OCI-LY7 (cell line): ENCODE data around the gene OAS3. TPM values are rescaled to one million over a fixed set of nuclear protein-coding genes. Genes with fewer than 3 reads are reported as not detected.

Source experiments
- BruUV-seq: library from RNA; stranded (reverse); fragments of 400-500 nt; replicated peaks from 2 replicates; lab custom pipeline; 2021; lab: Mats Ljungman, UMichigan
- CTCF ChIA-PET: fragments of 300-600 bp; sonication (Branson Sonifier 250); formaldehyde crosslinking; loops from one replicate; lab custom pipeline; 2022; ENCODE audit warnings: antibody characterized with exemption; ENCODE audit not compliant: unreplicated experiment; lab: Charles Lee
- POLR2A ChIA-PET: fragments of 300-600 bp; sonication (Branson Sonifier 250); formaldehyde crosslinking; loops from one replicate; lab custom pipeline; 2022; ENCODE audit warnings: antibody characterized with exemption; lab: Charles Lee
- DNase-seq: peaks from one replicate; pipeline ENCODE4 v3.0.0-alpha.2; 2015; ENCODE audit warnings: low spot score
- H2AFZ ChIP-seq: fragments of 200-600 bp; sonication (generic), shearing (Covaris generic); 2 replicates; pipeline ENCODE4 v1.6.1; 2014; ENCODE audit warnings: mild to moderate bottlenecking, antibody characterized with exemption, low read length, moderate library complexity
- H3K27ac ChIP-seq: fragments of 200-600 bp; sonication (generic); 2 replicates; pipeline ENCODE4 v1.5.1; 2014; ENCODE audit warnings: mixed run types, low read depth, mild to moderate bottlenecking, moderate library complexity, low read length, inconsistent platforms; ENCODE audit not compliant: poor library complexity, severe bottlenecking
- H3K36me3 ChIP-seq: fragments of 200-600 bp; sonication (generic); 2 replicates; pipeline ENCODE4 v1.6.1; 2014; ENCODE audit warnings: mild to moderate bottlenecking, antibody characterized with exemption, low read length, moderate library complexity, mixed read lengths; ENCODE audit not compliant: insufficient read depth
- H3K4me1 ChIP-seq: fragments of 200-600 bp; sonication (generic); 2 replicates; pipeline ENCODE4 v1.5.1; 2014; ENCODE audit warnings: mild to moderate bottlenecking, low read length; ENCODE audit not compliant: insufficient read depth, poor library complexity, severe bottlenecking
- H3K4me2 ChIP-seq: fragments of 200-600 bp; sonication (generic); 2 replicates; pipeline ENCODE4 v1.6.1; 2014; ENCODE audit warnings: mild to moderate bottlenecking, low read length
- H3K4me3 ChIP-seq: fragments of 200-600 bp; sonication (generic); 2 replicates; pipeline ENCODE4 v1.5.1; 2014; ENCODE audit warnings: mild to moderate bottlenecking, low read depth, low read length; ENCODE audit not compliant: poor library complexity, severe bottlenecking
- H3K79me2 ChIP-seq: fragments of 200-600 bp; sonication (generic); 2 replicates; pipeline ENCODE4 v1.6.1; 2016; ENCODE audit warnings: low read depth, mild to moderate bottlenecking, low read length, moderate library complexity, mixed read lengths; ENCODE audit not compliant: insufficient read depth
- H3K9me2 ChIP-seq: fragments of 200-600 bp; sonication (generic); 2 replicates; pipeline ENCODE4 v1.6.1; 2016; ENCODE audit warnings: mild to moderate bottlenecking, low read length, mixed read lengths; ENCODE audit not compliant: insufficient read depth
- H3K9me3 ChIP-seq: fragments of 200-600 bp; sonication (generic); 2 replicates; pipeline ENCODE4 v1.6.1; 2014; ENCODE audit warnings: mild to moderate bottlenecking, mixed run types, low read length, mixed read lengths
- H4K20me1 ChIP-seq: fragments of 200-600 bp; sonication (generic); 2 replicates; pipeline ENCODE4 v1.6.1; 2014; ENCODE audit warnings: mild to moderate bottlenecking, antibody characterized with exemption, low read length, moderate library complexity, mixed read lengths; ENCODE audit not compliant: insufficient read depth
- EZH2phosphoT487 ChIP-seq: fragments of 200-600 bp; sonication (generic); IDR thresholded peaks from 2 replicates; pipeline ENCODE4 v1.6.1; 2018; ENCODE audit warnings: low read depth, borderline replicate concordance, mild to moderate bottlenecking, mixed run types, antibody characterized with exemption, low read length, moderate library complexity, mixed read lengths
- intact Hi-C: fragments of 100-400 bp; cut with micrococcal nuclease; formaldehyde crosslinking; loops from one replicate; pipeline ENCODE4 v1.10.0; 2022; ENCODE audit not compliant: unreplicated experiment
- total RNA-seq, 2 experiments: library from RNA; depleted of rRNA in 1 of 2; stranded (reverse); fragments of >200 nt in 1 of 2; shearing (Covaris generic) in 1 of 2; gene quantifications; 2 replicates each; pipeline ENCODE4 v1.2.3, GENCODE V29; 2014 to 2022
- TF ChIP-seq, protein P1 (sequence below): fragments of 200-600 bp; sonication (generic); conservative IDR thresholded peaks from 2 replicates; pipeline ENCODE4 v1.5.1; 2014; ENCODE audit warnings: mild to moderate bottlenecking, antibody characterized with exemption, low read length, moderate library complexity, mixed read lengths

Gene OAS3
- total RNA-seq, 2 experiments from 2014 or later, result 0.79 to 9.2 TPM

DNA sequence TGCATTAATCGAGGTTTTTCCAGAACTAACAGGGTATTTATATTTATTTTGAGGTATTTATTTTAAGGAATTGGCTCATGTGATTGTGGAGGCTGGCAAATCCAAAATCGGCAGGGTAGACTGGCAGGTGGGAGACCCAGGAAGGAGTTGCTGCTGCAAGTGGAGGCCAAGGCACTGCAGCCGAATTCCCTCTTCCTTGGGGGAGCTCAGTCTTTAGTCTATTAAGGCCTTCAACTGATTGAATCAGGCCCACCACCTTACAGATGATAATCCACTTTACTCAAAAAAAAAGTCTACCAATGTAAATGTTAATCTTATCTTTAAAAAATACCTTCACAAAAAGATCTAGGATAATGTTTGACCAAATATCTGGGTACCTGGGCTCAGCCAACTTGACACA is 38.9 kb downstream of the OAS3 start:
- no peak for TF ChIP-seq EZH2phosphoT487
- TF ChIP-seq, protein P1, sequence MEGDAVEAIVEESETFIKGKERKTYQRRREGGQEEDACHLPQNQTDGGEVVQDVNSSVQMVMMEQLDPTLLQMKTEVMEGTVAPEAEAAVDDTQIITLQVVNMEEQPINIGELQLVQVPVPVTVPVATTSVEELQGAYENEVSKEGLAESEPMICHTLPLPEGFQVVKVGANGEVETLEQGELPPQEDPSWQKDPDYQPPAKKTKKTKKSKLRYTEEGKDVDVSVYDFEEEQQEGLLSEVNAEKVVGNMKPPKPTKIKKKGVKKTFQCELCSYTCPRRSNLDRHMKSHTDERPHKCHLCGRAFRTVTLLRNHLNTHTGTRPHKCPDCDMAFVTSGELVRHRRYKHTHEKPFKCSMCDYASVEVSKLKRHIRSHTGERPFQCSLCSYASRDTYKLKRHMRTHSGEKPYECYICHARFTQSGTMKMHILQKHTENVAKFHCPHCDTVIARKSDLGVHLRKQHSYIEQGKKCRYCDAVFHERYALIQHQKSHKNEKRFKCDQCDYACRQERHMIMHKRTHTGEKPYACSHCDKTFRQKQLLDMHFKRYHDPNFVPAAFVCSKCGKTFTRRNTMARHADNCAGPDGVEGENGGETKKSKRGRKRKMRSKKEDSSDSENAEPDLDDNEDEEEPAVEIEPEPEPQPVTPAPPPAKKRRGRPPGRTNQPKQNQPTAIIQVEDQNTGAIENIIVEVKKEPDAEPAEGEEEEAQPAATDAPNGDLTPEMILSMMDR, result no peak
- BruUV-seq, result no TSS peak
- H3K4me3 ChIP-seq, result no peak overlapping the region

DNA sequence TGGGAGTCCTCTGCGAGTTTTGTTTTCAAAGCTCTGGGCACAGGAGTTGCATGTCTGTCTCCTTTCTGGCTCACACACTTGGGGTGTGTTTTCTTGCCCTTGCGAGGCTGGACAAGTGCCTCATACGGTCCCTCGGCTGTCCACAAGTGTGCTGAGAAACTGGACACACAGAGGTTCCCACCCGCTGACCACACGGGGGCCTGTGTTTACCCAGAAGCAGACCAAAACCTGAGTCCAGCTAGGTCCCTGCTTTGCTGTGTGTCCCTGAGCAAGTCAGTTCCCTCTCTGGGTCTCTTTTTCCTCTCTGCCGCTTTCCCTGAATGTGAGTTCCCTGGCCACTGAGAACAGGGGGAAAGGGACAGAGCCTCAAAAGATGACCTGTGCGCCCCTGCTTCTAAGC is 39.4 kb downstream of the OAS3 start:
- BruUV-seq, result no TSS peak
- TF ChIP-seq EZH2phosphoT487, result no peak
- TF ChIP-seq, protein P1, result no peak
- H3K79me2 ChIP-seq, result peaks cover 42% of the 10 kb centered on the region
- no peak for DNase-seq
- H3K9me3 ChIP-seq, result peaks cover 19% of the 10 kb centered on the region
- H3K9me2 ChIP-seq, result no peaks in the 10 kb centered on the region
- intact Hi-C loops, result loop anchor here (1.0 to 5.0 kb wide), 3 partner anchors 37 to 195 kb away; no protein-coding TSS in a partner anchor
- peaks cover 17% of the 10 kb centered on the region; the same call in 1 of the 2 replicates for H3K36me3 ChIP-seq
- peak overlapping the region; percentile 90 for H3K27ac ChIP-seq
- H3K4me1 ChIP-seq, result peaks cover 41% of the 10 kb centered on the region
- POLR2A ChIA-PET, result interaction anchor here (0.6 to 3.2 kb wide), 21 partner anchors 10 to 246 kb away, joined by 3 to 35 read pairs (median 4); partner anchors contain the start of gene OAS1
- H3K4me2 ChIP-seq, result peak overlapping the region; percentile 85
- peak overlapping the region; percentile 81 for H3K4me3 ChIP-seq
- H4K20me1 ChIP-seq, result no peaks in the 10 kb centered on the region
- peak overlapping the region; percentile 72 for H2AFZ ChIP-seq
- CTCF ChIA-PET, result interaction anchor here (0.6 to 1.3 kb wide), 6 partner anchors 15 to 553 kb away, joined by 3 to 9 read pairs (median 4); partner anchors contain the start of gene OAS1

More for the DNA sequence above, 38.9 kb downstream of the OAS3 start:
- DNase-seq, result no peak
- H3K9me3 ChIP-seq, result peaks cover 14% of the 10 kb centered on the region
- peaks cover 37% of the 10 kb centered on the region for H3K79me2 ChIP-seq
- H3K36me3 ChIP-seq, result peaks cover 12% of the 10 kb centered on the region; the same call in 1 of the 2 replicates
- ChIA-PET POLR2A (interaction anchor here (0.8 to 3.2 kb wide), 5 partner anchors 16 to 70 kb away, joined by 3 to 35 read pairs (median 4); partner anchors contain the start of gene OAS1), CTCF (interaction anchor here (0.6 kb wide), 1 partner anchor 23 kb away, joined by 3 read pairs; no protein-coding TSS in a partner anchor)
- H3K4me2 ChIP-seq, result peak overlapping the region; percentile 85
- no peaks in the 10 kb centered on the region for H4K20me1 ChIP-seq
- H3K4me1 ChIP-seq, result peaks cover 41% of the 10 kb centered on the region
- H3K9me2 ChIP-seq, result no peaks in the 10 kb centered on the region
- H3K27ac ChIP-seq, result peak overlapping the region; percentile 90
- peak overlapping the region; percentile 72; the same call in 1 of the 2 replicates for H2AFZ ChIP-seq
- intact Hi-C loops, result loop anchor here (5.0 kb wide), 1 partner anchor 195 kb away; no protein-coding TSS in a partner anchor
